Spleen (tissue), 7 donors: Measurements from ENCODE around the gene FAM53B.

Experiments used
- CTCF ChIP-seq, 11 experiments: fragments of 200-600 bp in 7 of 11; fragments of 450-650 bp in 4 of 11; sonication (generic) in 4 of 11; IDR thresholded peaks in 8 of 11; conservative IDR thresholded peaks in 3 of 11; 1 replicate in 7 of 11; 2 replicates in 4 of 11; pipeline versions ENCODE4 v1.4.0 to v1.8.0; 2016 to 2021; ENCODE audit warnings: antibody characterized with exemption in 11 of 11, inconsistent platforms in 4 of 11, mild to moderate bottlenecking in 1 of 11
- POLR2A ChIP-seq, 3 donors: fragments of 450-650 bp; IDR thresholded peaks; one replicate each; pipeline ENCODE4 v1.5.1; 2017; ENCODE audit warnings: antibody characterized with exemption in 3 of 3, mild to moderate bottlenecking in 1 of 3
- donor health status: DM: no; HTN: no; CAD: no; lungs with moderate emphysema.
- donor health status: DM: no; HTN: no; CAD: no.
- donor health status: DM: no; HTN: no; CAD: no.

GRCh38 chr10:124663228-124663627 is 81.0 kb downstream of the FAM53B start:
- TF ChIP-seq CTCF (IDR thresholded peaks at IDR 0.05 in 8 of 11, conservative IDR thresholded peaks at IDR 0.05 in 3 of 11) (no peak), POLR2A (IDR thresholded peaks at IDR 0.05) (no peak)
